Mammary epithelial cell (primary cell): ENCODE measurements around the gene ADGRD2.

Experiments
- EZH2 ChIP-seq: IDR thresholded peaks from 2 replicates; pipeline ENCODE4 v1.6.1; 2012; ENCODE audit warnings: low read length, inconsistent platforms, borderline replicate concordance
- TF ChIP-seq, protein P1 (sequence below), 2 donors: IDR thresholded peaks in 1 of 2; conservative IDR thresholded peaks in 1 of 2; 2 replicates each; pipeline ENCODE4 v1.5.1; 2011 to 2012; ENCODE audit warnings: inconsistent platforms in 2 of 2, low read length in 2 of 2, mild to moderate bottlenecking in 2 of 2, control low read depth in 1 of 2, low read depth in 1 of 2; ENCODE audit not compliant: insufficient read depth in 1 of 2; ENCODE audit errors: extremely low read depth in 1 of 2

GRCh38 chr9:124470726-124471125 lies 20.5 kb downstream of the ADGRD2 start:
- TF ChIP-seq, protein P1, sequence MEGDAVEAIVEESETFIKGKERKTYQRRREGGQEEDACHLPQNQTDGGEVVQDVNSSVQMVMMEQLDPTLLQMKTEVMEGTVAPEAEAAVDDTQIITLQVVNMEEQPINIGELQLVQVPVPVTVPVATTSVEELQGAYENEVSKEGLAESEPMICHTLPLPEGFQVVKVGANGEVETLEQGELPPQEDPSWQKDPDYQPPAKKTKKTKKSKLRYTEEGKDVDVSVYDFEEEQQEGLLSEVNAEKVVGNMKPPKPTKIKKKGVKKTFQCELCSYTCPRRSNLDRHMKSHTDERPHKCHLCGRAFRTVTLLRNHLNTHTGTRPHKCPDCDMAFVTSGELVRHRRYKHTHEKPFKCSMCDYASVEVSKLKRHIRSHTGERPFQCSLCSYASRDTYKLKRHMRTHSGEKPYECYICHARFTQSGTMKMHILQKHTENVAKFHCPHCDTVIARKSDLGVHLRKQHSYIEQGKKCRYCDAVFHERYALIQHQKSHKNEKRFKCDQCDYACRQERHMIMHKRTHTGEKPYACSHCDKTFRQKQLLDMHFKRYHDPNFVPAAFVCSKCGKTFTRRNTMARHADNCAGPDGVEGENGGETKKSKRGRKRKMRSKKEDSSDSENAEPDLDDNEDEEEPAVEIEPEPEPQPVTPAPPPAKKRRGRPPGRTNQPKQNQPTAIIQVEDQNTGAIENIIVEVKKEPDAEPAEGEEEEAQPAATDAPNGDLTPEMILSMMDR (conservative IDR thresholded peaks at IDR 0.05 in 1 of 2, IDR thresholded peaks at IDR 0.05 in 1 of 2; ENCODE audit: extremely low read depth in 1 of 2, insufficient read depth in 1 of 2, low read depth in 1 of 2, low read length in 2 of 2), result no peak
- TF ChIP-seq EZH2, result no peak
